PFSK-1 (cell line): ENCODE results near the gene MTX3.

Experiments used
- POLR2AphosphoS5 ChIP-seq: IDR thresholded peaks from 2 replicates; pipeline ENCODE4 v1.6.1; 2012; ENCODE audit warnings: low read depth, mild to moderate bottlenecking, control low read depth, low read length, moderate library complexity
- SIN3A ChIP-seq: IDR thresholded peaks from 2 replicates; pipeline ENCODE4 v1.6.1; 2012; ENCODE audit warnings: mild to moderate bottlenecking, low read length, moderate library complexity, borderline replicate concordance; ENCODE audit not compliant: insufficient read depth
- TF ChIP-seq, protein P1 (sequence below), 2 experiments: IDR thresholded peaks; 2 replicates each; pipeline versions ENCODE4 v1.6.1 to v1.8.0; 2011 to 2012; ENCODE audit warnings: low read depth in 2 of 2, low read length in 2 of 2, control low read depth in 1 of 2, inconsistent platforms in 1 of 2, mild to moderate bottlenecking in 1 of 2, moderate library complexity in 1 of 2; ENCODE audit not compliant: insufficient read depth in 1 of 2

DNA sequence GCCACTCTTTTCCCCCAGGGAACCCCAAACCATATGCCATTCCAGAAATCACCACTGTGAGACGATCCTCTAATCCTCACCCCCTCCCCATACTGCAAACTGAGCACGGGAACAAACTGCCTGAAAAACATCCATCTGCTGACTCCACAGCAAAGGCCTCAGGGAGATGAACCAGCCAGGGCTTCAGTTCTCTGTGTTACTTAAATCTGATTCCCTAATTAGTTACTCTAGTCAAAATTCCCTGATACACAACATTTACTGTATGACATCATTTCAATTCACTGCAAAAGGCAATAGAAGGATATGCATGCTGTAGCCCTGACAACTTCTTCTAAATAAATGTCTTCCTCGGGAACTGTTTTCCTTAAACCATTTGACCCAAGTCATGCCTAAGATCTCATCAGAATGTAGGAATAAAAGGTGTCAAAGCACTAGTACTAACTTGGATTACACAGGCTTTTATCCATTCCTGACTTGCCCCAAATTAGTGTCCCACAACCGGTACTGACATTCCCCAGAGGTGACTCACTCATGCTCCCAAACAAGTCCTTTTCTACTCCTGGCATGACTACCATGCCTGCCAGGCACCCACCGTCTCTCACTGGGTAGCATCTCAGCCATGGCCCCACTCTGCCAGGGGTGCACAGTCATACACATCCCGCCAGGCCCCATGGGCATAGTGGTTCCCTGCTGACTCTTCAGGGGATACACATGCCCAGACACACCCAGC, 35.0 kb downstream of the MTX3 start:
- TF ChIP-seq SIN3A (no peak), POLR2AphosphoS5 (no peak)
- TF ChIP-seq, protein P1, sequence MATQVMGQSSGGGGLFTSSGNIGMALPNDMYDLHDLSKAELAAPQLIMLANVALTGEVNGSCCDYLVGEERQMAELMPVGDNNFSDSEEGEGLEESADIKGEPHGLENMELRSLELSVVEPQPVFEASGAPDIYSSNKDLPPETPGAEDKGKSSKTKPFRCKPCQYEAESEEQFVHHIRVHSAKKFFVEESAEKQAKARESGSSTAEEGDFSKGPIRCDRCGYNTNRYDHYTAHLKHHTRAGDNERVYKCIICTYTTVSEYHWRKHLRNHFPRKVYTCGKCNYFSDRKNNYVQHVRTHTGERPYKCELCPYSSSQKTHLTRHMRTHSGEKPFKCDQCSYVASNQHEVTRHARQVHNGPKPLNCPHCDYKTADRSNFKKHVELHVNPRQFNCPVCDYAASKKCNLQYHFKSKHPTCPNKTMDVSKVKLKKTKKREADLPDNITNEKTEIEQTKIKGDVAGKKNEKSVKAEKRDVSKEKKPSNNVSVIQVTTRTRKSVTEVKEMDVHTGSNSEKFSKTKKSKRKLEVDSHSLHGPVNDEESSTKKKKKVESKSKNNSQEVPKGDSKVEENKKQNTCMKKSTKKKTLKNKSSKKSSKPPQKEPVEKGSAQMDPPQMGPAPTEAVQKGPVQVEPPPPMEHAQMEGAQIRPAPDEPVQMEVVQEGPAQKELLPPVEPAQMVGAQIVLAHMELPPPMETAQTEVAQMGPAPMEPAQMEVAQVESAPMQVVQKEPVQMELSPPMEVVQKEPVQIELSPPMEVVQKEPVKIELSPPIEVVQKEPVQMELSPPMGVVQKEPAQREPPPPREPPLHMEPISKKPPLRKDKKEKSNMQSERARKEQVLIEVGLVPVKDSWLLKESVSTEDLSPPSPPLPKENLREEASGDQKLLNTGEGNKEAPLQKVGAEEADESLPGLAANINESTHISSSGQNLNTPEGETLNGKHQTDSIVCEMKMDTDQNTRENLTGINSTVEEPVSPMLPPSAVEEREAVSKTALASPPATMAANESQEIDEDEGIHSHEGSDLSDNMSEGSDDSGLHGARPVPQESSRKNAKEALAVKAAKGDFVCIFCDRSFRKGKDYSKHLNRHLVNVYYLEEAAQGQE (IDR thresholded peaks at IDR 0.05; ENCODE audit: insufficient read depth in 1 of 2, low read depth in 2 of 2, low read length in 2 of 2): no peak
